Measurements from ENCODE around the gene AP3S1. TPM values are rescaled to one million over a fixed set of nuclear protein-coding genes. Genes with fewer than 3 reads are reported as not detected.
A peak's percentile ranks its signal among the peaks of the same experiment; 100 is the strongest.

The AP3S1 gene
- total RNA-seq, 4 donors from 2014 or later: 34.9 to 115 (median 70.3) TPM

DNA sequence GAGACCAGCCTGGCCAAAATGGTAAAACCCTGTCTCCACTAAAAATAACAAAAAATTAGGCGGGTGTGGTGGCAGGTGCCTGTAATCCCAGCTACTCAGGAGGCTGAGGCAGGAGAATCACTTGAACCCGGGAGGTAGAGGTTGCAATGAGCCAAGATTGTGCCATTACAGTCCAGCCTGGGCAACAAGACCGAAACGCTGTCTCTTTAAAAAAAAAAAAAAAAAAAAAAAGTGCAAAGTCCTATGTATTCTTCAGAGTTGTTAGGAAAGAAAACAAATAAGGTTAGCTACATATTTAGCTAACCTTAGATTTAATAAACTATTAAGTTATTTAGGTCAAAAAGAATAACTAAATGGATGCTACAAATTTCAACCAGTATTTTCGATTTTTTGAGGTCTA, 11.8 kb upstream of the AP3S1 start:
- 97% methylated on average over 5 of the region's 5 CpGs for WGBS
- peaks cover 51% of the 10 kb centered on the region for H3K36me3 ChIP-seq
- H3K4me3 ChIP-seq: no peak overlapping the region
- H3K27ac ChIP-seq: no peak overlapping the region
- no peak for DNase-seq (ENCODE audit: low spot score in 2 of 2)
- no peaks in the 10 kb centered on the region for H3K27me3 ChIP-seq
- no peak for TF ChIP-seq POLR2AphosphoS5 (IDR thresholded peaks at IDR 0.05)
- H3K4me1 ChIP-seq: no peaks in the 10 kb centered on the region
- no peaks in the 10 kb centered on the region for H3K9me3 ChIP-seq

DNA sequence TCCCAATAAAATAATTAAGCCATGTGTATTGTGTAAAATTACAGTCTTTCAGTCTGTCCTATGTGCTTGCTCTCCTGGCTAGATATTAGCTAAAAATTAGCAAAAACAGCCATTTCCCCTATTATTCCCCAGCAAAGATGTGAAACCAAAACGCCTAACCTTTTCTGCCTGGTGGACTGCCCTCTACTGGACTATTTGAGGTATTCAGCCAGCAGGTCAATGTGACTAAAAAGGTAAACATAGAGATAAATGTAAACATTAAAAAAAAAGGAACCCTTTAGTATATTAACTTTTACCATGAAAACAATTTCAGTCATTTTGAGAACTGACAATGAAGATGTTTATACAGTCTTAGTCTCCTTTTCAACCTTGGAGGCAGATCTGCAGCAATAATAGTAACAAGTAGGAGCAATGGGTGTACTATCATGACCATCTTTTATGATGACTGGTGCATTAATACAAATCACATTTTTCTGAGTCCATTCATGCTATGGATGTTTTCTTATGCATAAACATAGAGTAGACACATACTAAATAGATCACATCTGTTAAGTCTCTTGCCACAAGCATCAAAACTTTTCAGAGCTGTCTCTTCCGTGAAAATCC, 10.5 kb upstream of the AP3S1 start:
- WGBS: 38% methylated on average over 2 of the region's 2 CpGs
- H3K9me3 ChIP-seq: no peaks in the 10 kb centered on the region
- TF ChIP-seq, protein P1, sequence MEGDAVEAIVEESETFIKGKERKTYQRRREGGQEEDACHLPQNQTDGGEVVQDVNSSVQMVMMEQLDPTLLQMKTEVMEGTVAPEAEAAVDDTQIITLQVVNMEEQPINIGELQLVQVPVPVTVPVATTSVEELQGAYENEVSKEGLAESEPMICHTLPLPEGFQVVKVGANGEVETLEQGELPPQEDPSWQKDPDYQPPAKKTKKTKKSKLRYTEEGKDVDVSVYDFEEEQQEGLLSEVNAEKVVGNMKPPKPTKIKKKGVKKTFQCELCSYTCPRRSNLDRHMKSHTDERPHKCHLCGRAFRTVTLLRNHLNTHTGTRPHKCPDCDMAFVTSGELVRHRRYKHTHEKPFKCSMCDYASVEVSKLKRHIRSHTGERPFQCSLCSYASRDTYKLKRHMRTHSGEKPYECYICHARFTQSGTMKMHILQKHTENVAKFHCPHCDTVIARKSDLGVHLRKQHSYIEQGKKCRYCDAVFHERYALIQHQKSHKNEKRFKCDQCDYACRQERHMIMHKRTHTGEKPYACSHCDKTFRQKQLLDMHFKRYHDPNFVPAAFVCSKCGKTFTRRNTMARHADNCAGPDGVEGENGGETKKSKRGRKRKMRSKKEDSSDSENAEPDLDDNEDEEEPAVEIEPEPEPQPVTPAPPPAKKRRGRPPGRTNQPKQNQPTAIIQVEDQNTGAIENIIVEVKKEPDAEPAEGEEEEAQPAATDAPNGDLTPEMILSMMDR (IDR thresholded peaks at IDR 0.05): peak; percentile 54 to 63
- TF ChIP-seq POLR2A (IDR thresholded peaks at IDR 0.05): no peak
- TF ChIP-seq EP300 (IDR thresholded peaks at IDR 0.05): no peak

DNA sequence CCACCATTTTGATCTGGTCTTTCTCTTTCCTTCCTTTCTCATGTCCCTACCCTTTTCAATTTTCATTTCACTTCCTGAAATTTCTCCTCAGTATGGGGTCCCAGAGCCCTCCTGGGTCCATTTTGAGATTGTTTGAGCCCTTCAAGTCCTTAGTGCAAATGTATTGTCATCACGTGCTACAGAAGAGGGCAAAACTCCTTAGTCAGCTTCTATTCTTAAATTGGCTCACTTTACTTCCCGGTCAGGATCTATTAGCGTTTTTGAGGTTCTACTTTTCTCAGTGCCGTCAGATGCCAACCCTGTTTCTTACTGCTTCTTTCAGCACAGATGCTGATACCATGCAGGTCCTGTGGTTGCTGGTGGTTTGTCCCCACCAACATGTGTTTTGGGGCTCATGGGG, 6.3 kb upstream of the AP3S1 start:
- peaks cover 48% of the 10 kb centered on the region for H3K36me3 ChIP-seq
- no peak overlapping the region for H3K27ac ChIP-seq
- peaks cover 26% of the 10 kb centered on the region for H3K4me1 ChIP-seq
- DNase-seq (ENCODE audit: low spot score in 2 of 2): no peak
- no peaks in the 10 kb centered on the region for H3K9me3 ChIP-seq
- 93% methylated on average over 4 of the region's 4 CpGs for WGBS
- no peak overlapping the region for H3K4me3 ChIP-seq
- TF ChIP-seq, protein P1 (IDR thresholded peaks at IDR 0.05): no peak
- TF ChIP-seq POLR2A (IDR thresholded peaks at IDR 0.05) (no peak), EP300 (IDR thresholded peaks at IDR 0.05) (no peak), POLR2AphosphoS5 (IDR thresholded peaks at IDR 0.05) (no peak)
- H3K27me3 ChIP-seq: no peaks in the 10 kb centered on the region

More for the DNA sequence above, 10.5 kb upstream of the AP3S1 start:
- no peak for DNase-seq (ENCODE audit: low spot score in 2 of 2)
- no peak overlapping the region for H3K4me3 ChIP-seq
- no peaks in the 10 kb centered on the region for H3K27me3 ChIP-seq
- no peak overlapping the region for H3K27ac ChIP-seq
- peaks cover 1% of the 10 kb centered on the region for H3K4me1 ChIP-seq
- H3K36me3 ChIP-seq: peaks cover 61% of the 10 kb centered on the region

DNA sequence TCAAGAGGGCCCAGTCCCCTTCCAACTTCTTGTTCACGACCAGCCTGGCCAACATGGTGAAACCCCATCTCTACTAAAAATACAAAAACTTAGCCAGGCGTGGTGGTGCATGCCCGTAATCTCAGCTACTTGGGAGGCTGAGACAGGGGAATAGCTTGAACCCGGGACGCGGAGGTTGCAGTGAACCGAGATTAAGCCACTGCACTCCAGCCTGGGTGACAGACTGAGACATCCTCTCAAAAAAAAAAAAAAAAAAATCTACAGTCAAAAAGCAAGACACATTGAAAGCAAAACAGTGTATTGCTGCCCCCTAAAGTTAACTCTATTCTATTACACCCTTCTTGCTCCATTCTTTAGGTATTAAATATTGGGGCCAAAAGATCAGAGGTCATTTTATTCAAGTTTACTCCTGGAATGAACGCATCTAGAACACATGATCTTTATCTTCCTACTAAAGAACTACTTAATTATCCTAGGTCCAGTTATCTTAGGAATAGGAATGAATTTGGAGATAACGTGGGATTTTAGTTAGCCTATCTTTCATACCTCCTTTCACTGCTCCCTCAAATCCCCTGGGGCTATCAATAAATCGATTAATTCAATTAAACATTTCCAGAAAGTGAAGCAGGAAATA, 2.7 kb upstream of the AP3S1 start:
- Histone ChIP-seq H3K4me3 (peak overlapping the region; percentile 94), H3K27ac (no peak overlapping the region), H3K36me3 (peaks cover 28% of the 10 kb centered on the region), H3K27me3 (no peaks in the 10 kb centered on the region), H3K4me1 (peaks cover 43% of the 10 kb centered on the region), H3K9me3 (no peaks in the 10 kb centered on the region)
- DNase-seq (ENCODE audit: low spot score in 2 of 2): no peak
- TF ChIP-seq, protein P1 (IDR thresholded peaks at IDR 0.05): peak; percentile 44 to 55
- no peak for TF ChIP-seq EP300 (IDR thresholded peaks at IDR 0.05)
- TF ChIP-seq POLR2AphosphoS5 (IDR thresholded peaks at IDR 0.05): no peak
- 34% methylated on average over 10 of the region's 10 CpGs for WGBS

DNA sequence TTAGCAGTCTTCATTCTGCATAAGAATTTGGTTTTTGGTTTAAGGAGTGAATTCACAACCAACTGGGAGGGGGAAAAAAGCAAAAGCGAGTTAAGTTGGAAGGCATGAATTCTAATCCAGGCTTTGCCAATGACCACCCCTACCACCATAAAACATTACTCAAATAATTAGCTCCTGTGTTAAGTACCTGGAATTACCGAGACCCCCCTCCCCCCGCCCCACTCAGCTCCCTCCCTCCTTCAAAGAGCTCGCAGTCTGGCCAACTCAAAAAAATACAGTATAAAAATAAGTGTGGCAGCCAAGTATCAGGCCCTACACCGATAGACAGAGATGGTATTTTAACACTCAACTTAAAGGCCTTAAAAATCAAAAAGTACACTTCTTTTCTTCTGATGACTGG, 862 bp upstream of the AP3S1 start:
- TF ChIP-seq, protein P1 (IDR thresholded peaks at IDR 0.05): no peak
- TF ChIP-seq POLR2A (IDR thresholded peaks at IDR 0.05) (no peak), EP300 (IDR thresholded peaks at IDR 0.05) (no peak), POLR2AphosphoS5 (IDR thresholded peaks at IDR 0.05) (no peak)
- H3K4me3 ChIP-seq: peak overlapping the region; percentile 94

More for the DNA sequence above, 862 bp upstream of the AP3S1 start:
- WGBS: under 1% methylated on average over 5 of the region's 5 CpGs
- Histone ChIP-seq H3K9me3 (no peaks in the 10 kb centered on the region), H3K36me3 (peaks cover 13% of the 10 kb centered on the region), H3K27ac (peak overlapping the region; percentile 96), H3K27me3 (no peaks in the 10 kb centered on the region), H3K4me1 (peaks cover 56% of the 10 kb centered on the region)
- DNase-seq (ENCODE audit: low spot score in 2 of 2): no peak
